Endothelial cell of umbilical vein (primary cell): ENCODE results near the gene CASKIN1. TPM values are rescaled to one million over a fixed set of nuclear protein-coding genes. Genes with fewer than 3 reads are reported as not detected.

Experiments
- BruUV-seq: library from RNA; stranded (reverse); fragments of 400-500 nt; replicated peaks from 2 replicates; lab custom pipeline; 2021; lab: Mats Ljungman, UMichigan
- CTCF ChIA-PET: fragments of 300-600, 350-600 bp; sonication (Branson Sonifier 250); formaldehyde crosslinking; loops from one replicate; lab custom pipeline; 2021; ENCODE audit warnings: antibody characterized with exemption, inconsistent platforms; lab: Charles Lee
- POLR2A ChIA-PET: fragments of 300-600, 350-600 bp; sonication (Branson Sonifier 250); formaldehyde crosslinking; loops from one replicate; lab custom pipeline; 2021; ENCODE audit warnings: antibody characterized with exemption, inconsistent platforms; lab: Charles Lee
- DNase-seq: peaks from one replicate; pipeline ENCODE4 v3.0.0-alpha.2; 2011; ENCODE audit warnings: low read depth, low spot score
- FAIRE-seq: peaks from 2 replicates; lab custom pipeline; 2011; peaks lifted over from hg19 to GRCh38; lab: Jason Lieb, UNC
- H2AFZ ChIP-seq: 2 replicates; pipeline ENCODE4 v1.6.0; 2012; ENCODE audit warnings: low read depth, low read length, control low read depth, inconsistent platforms
- H3K27ac ChIP-seq: 2 replicates; pipeline ENCODE4 v1.5.1; 2011; ENCODE audit warnings: low read depth, mild to moderate bottlenecking, control low read depth, low read length, moderate library complexity; ENCODE audit not compliant: insufficient read depth
- H3K27me3 ChIP-seq, 2 experiments: 2 replicates each; pipeline versions ENCODE4 v1.6.0 to v1.6.1; 2011; ENCODE audit warnings: low read length in 2 of 2, mixed read lengths in 1 of 2; ENCODE audit not compliant: control insufficient read depth in 2 of 2, insufficient read depth in 2 of 2
- H3K36me3 ChIP-seq, 2 experiments: 2 replicates in 1 of 2; 3 replicates in 1 of 2; pipeline ENCODE4 v1.5.1; 2011; ENCODE audit warnings: low read length in 2 of 2, mild to moderate bottlenecking in 1 of 2, moderate library complexity in 1 of 2; ENCODE audit not compliant: control insufficient read depth in 2 of 2, insufficient read depth in 2 of 2; ENCODE audit errors: extremely low read depth in 1 of 2
- H3K4me1 ChIP-seq: 3 replicates; pipeline ENCODE4 v1.5.1; 2011; ENCODE audit warnings: mild to moderate bottlenecking, low read length; ENCODE audit not compliant: control insufficient read depth, insufficient read depth; ENCODE audit errors: extremely low read depth
- H3K4me2 ChIP-seq: 2 replicates; pipeline ENCODE4 v1.6.1; 2011; ENCODE audit warnings: low read length, control low read depth, mixed read lengths; ENCODE audit not compliant: insufficient read depth
- H3K4me3 ChIP-seq, 3 experiments: fragments of 200-600 bp in 1 of 3; sonication (generic), shearing (Covaris generic) in 1 of 3; replicated peaks in 1 of 3; 2 replicates each; pipeline ENCODE4 v1.5.1; 2011 to 2016; ENCODE audit warnings: control low read depth in 3 of 3, low read length in 3 of 3, mild to moderate bottlenecking in 2 of 3, inconsistent platforms in 1 of 3, low read depth in 1 of 3, moderate library complexity in 1 of 3; ENCODE audit not compliant: insufficient read depth in 1 of 3
- H3K79me2 ChIP-seq: 2 replicates; pipeline ENCODE4 v1.6.0; 2012; ENCODE audit warnings: low read length, inconsistent platforms; ENCODE audit not compliant: control insufficient read depth, insufficient read depth
- H3K9ac ChIP-seq: replicated peaks from 2 replicates; pipeline ENCODE3; 2011; ENCODE audit warnings: low read length, control low read depth; ENCODE audit not compliant: insufficient read depth; ENCODE audit errors: extremely low read depth
- H3K9me1 ChIP-seq: replicated peaks from 3 replicates; pipeline ENCODE4 v1.6.0; 2011; ENCODE audit warnings: mild to moderate bottlenecking, low read length; ENCODE audit not compliant: control insufficient read depth, insufficient read depth; ENCODE audit errors: extremely low read depth
- H3K9me3 ChIP-seq: replicated peaks from 2 replicates; pipeline ENCODE4 v1.5.1; 2012; ENCODE audit warnings: low read length, inconsistent platforms; ENCODE audit not compliant: control insufficient read depth, insufficient read depth
- H4K20me1 ChIP-seq: replicated peaks from 2 replicates; pipeline ENCODE3; 2011; ENCODE audit warnings: mild to moderate bottlenecking, low read length; ENCODE audit not compliant: control insufficient read depth, insufficient read depth; ENCODE audit errors: extremely low read depth
- CTCF ChIP-seq, 2 donors: IDR thresholded peaks; 1 replicate in 1 of 2; 2 replicates in 1 of 2; pipeline ENCODE4 v1.5.1; 2011; ENCODE audit warnings: low read length in 2 of 2, mild to moderate bottlenecking in 2 of 2, moderate library complexity in 2 of 2, control low read depth in 1 of 2, inconsistent platforms in 1 of 2, low read depth in 1 of 2; ENCODE audit not compliant: insufficient read depth in 1 of 2; ENCODE audit errors: extremely low read depth in 1 of 2
- EZH2 ChIP-seq: IDR thresholded peaks from 2 replicates; pipeline ENCODE4 v1.6.1; 2012; ENCODE audit warnings: borderline replicate concordance, low read depth, mild to moderate bottlenecking, moderate library complexity, low read length, inconsistent platforms; ENCODE audit not compliant: severe bottlenecking
- FOS ChIP-seq: IDR thresholded peaks from 2 replicates; pipeline ENCODE4 v1.6.1; 2011; ENCODE audit warnings: mild to moderate bottlenecking, low read length, moderate library complexity, borderline replicate concordance; ENCODE audit not compliant: insufficient read depth
- GATA2 ChIP-seq: IDR thresholded peaks from 2 replicates; pipeline ENCODE4 v1.7.0; 2011; ENCODE audit warnings: low read depth, mild to moderate bottlenecking, moderate library complexity, mixed read lengths, low read length; ENCODE audit not compliant: insufficient read length, insufficient read depth
- JUN ChIP-seq: IDR thresholded peaks from 2 replicates; pipeline ENCODE4 v1.6.1; 2011; ENCODE audit warnings: borderline replicate concordance, low read depth; ENCODE audit not compliant: insufficient read length, insufficient read depth
- MAX ChIP-seq: IDR thresholded peaks from 2 replicates; pipeline ENCODE4 v1.6.1; 2011; ENCODE audit not compliant: insufficient read depth, insufficient read length
- MYC ChIP-seq: IDR thresholded peaks from one replicate; pipeline ENCODE4 v1.6.1; 2011; ENCODE audit warnings: mild to moderate bottlenecking, low read depth, low read length
- POLR2A ChIP-seq: IDR thresholded peaks from 2 replicates; pipeline ENCODE4 v1.6.1; 2012; ENCODE audit warnings: low read depth, mild to moderate bottlenecking, control low read depth, low read length
- POLR2AphosphoS5 ChIP-seq: IDR thresholded peaks from 2 replicates; pipeline ENCODE4 v1.6.1; 2012; ENCODE audit warnings: low read depth, mild to moderate bottlenecking, control low read depth, low read length, moderate library complexity; ENCODE audit not compliant: insufficient read depth
- dilution Hi-C: fragments of 300-500 bp; cut with MboI; formaldehyde crosslinking; loops from one replicate; pipeline ENCODE4 v1.15.0; 2019; ENCODE audit warnings: low sequenced_read_pairs; ENCODE audit not compliant: extremely low pct_ligation_motif_present
- intact Hi-C: fragments of 100-400 bp; cut with micrococcal nuclease; formaldehyde crosslinking; loops from one replicate; pipeline ENCODE4 v1.10.0; 2022
- polyA plus RNA-seq, 4 experiments: library from polyadenylated mRNA; depleted of rRNA in 3 of 4; stranded (reverse) in 3 of 4; unstranded in 1 of 4; fragments of >200 nt; gene quantifications; 2 replicates each; pipeline versions ENCODE4 v1.2.1 to v1.2.3, GENCODE V29; 2011 to 2012; ENCODE audit warnings: missing spikeins in 1 of 4
- total RNA-seq: library from RNA; stranded (reverse); gene quantifications from 2 replicates; pipeline ENCODE4 v1.2.3, GENCODE V29; 2021

CASKIN1 gene
- total and polyA plus RNA-seq, 2 donors (not counting 3 experiments of a cell fraction or from before 2014, with no cell fraction given), result 0.11 to 0.58 TPM

- H3K27ac ChIP-seq, result no peak overlapping the region
- no TSS peak for BruUV-seq
- dilution Hi-C loops, result loop anchor here (25.0 kb wide), 1 partner anchor 130 kb away; the partner anchor contains the start of genes NHERF2, NTHL1 and TSC2
- FAIRE-seq, result no peak
- no peak for TF ChIP-seq MYC
- TF ChIP-seq POLR2A, result no peak
- no peak for TF ChIP-seq POLR2AphosphoS5
- no peak for TF ChIP-seq GATA2
- no peak for TF ChIP-seq EZH2
- TF ChIP-seq FOS, result no peak
- TF ChIP-seq MAX, result no peak
- TF ChIP-seq CTCF (IDR thresholded peaks at IDR 0.05; ENCODE audit: extremely low read depth in 1 of 2, insufficient read depth in 1 of 2, low read depth in 1 of 2, low read length in 2 of 2), result no peak
- TF ChIP-seq JUN, result no peak
- ChIA-PET POLR2A (interaction anchor here (2.9 kb wide), 1 partner anchor 12 kb away, joined by 15 read pairs; the partner anchor contains the start of gene TRAF7), CTCF (interaction anchor here (1.3 to 1.4 kb wide), 2 partner anchors 8 to 27 kb away, joined by 4 read pairs; no protein-coding TSS in a partner anchor)
- peaks cover 59% of the 10 kb centered on the region for H3K79me2 ChIP-seq
- H3K4me1 ChIP-seq, result peaks cover 22% of the 10 kb centered on the region
- no peak for DNase-seq
- intact Hi-C loops, result no loop called here
- no peak overlapping the region for H3K4me2 ChIP-seq
- no peaks in the 10 kb centered on the region for H3K9me1 ChIP-seq
- H3K9ac ChIP-seq, result no peak overlapping the region
- no peaks in the 10 kb centered on the region for H4K20me1 ChIP-seq
- H3K4me3 ChIP-seq, result no peak overlapping the region
- no peak overlapping the region for H2AFZ ChIP-seq
- H3K27me3 ChIP-seq, result no peaks in the 10 kb centered on the region
- peaks cover 10 to 34% of the 10 kb centered on the region in 2 experiments for H3K36me3 ChIP-seq
- no peaks in the 10 kb centered on the region for H3K9me3 ChIP-seq
These were observed 29.3 kb downstream of the CASKIN1 start for GRCh38 chr16:2167068-2167638.
